Stimulated activated CD4-positive, alpha-beta T cell treated with anti-CD3 and anti-CD28 coated beads, Interleukin-1b, Interleukin-23, amount 100 ng/mL, for 24 hours (primary cell): ENCODE results near the gene EDN1.
"Not testable (repeated sequence)": the region's sequence is repeated elsewhere in the genome, so short reads cannot be mapped to it uniquely, and the experiment has no call there.

Experiments
- DNase-seq, 4 experiments: peaks; one replicate each; pipeline ENCODE4 v3.0.0-alpha.2; 2020; ENCODE audit warnings: low read depth in 4 of 4, low spot score in 1 of 4

EDN1 gene

DNA sequence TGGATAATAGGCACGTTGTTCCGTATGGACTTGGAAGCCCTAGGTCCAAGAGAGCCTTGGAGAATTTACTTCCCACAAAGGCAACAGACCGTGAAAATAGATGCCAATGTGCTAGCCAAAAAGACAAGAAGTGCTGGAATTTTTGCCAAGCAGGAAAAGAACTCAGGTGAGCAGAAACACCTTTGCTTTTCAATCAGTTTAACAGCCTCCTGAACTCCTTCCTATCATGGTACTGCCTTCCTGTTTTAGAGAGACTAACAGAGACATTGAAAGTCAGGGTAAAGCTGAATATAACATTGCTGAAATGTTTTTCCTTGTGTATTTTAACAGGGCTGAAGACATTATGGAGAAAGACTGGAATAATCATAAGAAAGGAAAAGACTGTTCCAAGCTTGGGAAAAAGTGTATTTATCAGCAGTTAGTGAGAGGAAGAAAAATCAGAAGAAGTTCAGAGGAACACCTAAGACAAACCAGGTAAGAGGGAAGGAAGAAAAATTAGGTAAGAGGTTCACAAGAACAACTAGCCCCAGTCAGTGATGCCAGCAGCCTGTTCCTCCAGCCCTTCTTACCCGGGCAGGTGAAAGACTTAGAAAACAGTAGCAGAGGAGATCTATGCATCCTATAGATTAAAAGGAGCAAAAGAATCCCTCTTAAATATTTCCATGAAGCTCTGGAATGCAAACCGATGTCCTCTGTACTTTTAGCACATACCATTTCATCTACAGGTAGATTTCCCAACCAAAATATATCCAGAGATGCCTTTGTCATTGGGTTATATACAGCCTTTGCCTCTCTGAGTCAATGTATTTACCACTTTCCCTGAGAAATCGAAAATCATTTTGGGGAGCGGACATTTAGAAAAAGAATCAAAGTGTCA is 4.0 kb downstream of the EDN1 start:
- no peak for DNase-seq

- DNase-seq: no peak
Measured at GRCh38 chr6:12294851-12295536, 4.8 kb downstream of the EDN1 start.

DNA sequence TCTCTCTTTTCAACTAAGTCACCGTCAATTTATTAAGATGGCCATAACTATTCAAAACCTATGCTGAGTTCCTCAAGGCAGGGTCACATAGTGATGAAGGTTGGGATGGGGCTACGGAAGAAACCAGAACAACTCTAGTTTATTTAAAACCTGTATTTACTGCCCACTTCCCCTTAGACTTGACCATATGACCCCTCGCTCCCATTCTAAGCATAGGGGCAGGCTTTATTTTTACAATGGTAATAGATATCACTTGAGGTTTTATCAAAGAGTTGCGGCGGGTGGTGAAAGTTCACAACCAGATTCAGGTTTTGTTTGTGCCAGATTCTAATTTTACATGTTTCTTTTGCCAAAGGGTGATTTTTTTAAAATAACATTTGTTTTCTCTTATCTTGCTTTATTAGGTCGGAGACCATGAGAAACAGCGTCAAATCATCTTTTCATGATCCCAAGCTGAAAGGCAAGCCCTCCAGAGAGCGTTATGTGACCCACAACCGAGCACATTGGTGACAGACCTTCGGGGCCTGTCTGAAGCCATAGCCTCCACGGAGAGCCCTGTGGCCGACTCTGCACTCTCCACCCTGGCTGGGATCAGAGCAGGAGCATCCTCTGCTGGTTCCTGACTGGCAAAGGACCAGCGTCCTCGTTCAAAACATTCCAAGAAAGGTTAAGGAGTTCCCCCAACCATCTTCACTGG is 5.5 kb downstream of the EDN1 start:
- DNase-seq: no peak

GRCh38 chr6:12296255-12296573 is 6.1 kb downstream of the EDN1 start:
- no peak for DNase-seq

GRCh38 chr6:12296604-12297003 is 6.4 kb downstream of the EDN1 start:
- DNase-seq: no peak

GRCh38 chr6:12297363-12298016 is 7.3 kb downstream of the EDN1 start:
- no peak for DNase-seq

GRCh38 chr6:12298017-12298978 is 8.1 kb downstream of the EDN1 start:
- no peak for DNase-seq

DNA sequence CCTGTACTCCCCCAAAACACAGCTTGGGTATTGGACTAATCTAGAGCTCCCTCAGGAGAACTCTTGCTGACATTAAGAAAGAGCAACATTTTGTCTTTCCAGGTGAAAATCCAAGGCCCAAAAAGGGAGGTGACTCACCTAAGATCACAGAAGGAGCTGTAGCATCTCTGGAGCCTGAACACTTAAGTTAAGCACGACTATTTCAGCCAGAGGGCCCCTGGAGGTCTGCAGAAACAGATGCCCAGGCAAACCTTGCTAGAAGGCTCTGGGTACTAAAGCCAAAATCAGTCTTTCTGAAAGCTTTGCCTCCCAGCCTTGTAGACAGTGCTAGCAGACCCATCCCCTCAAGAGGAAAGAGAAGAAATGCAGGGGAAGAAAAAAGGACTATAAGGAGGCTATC is 8.8 kb downstream of the EDN1 start:
- no peak for DNase-seq

GRCh38 chr6:12301018-12301417 is 10.9 kb downstream of the EDN1 start:
- DNase-seq: no peak

- no peak for DNase-seq
Measured at GRCh38 chr6:12304487-12304886, 14.3 kb downstream of the EDN1 start.

GRCh38 chr6:12309070-12309469 is 18.9 kb downstream of the EDN1 start:
- no peak for DNase-seq

GRCh38 chr6:12311106-12311505 is 20.9 kb downstream of the EDN1 start:
- no peak for DNase-seq

GRCh38 chr6:12312736-12313135 is 22.6 kb downstream of the EDN1 start:
- no peak for DNase-seq

DNA sequence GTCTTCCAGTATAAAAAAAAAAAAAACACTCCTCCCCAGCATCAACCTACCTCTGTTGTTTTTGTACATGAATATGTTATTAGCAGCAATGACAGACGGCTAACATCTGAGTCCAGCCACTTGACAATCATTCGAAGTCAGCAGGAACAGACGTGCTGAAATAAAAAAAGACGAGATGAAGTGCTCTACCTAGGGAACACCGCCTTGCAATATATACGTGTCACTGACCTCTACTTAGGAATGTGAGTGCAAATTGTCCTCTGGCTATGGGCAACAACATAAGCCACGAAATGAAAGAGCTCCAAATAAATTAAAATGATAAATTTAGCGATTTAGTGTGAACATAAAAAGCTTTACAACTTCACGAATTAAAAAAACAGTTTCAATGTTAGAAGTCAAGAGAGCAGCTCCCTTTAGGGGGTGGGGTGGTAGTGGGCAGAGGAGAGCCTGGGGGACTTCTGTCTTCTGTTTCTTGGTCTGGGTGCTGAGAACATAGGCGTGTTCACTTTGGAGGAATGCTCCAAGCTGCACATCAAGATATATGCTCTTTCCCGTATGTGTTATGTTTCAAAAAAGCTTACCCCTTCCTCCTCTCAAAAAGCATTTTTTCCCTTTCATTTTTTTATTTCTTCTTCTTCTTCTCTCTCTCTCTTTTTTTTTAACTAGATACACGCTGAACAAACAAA is 23.3 kb downstream of the EDN1 start:
- DNase-seq: no peak

DNA sequence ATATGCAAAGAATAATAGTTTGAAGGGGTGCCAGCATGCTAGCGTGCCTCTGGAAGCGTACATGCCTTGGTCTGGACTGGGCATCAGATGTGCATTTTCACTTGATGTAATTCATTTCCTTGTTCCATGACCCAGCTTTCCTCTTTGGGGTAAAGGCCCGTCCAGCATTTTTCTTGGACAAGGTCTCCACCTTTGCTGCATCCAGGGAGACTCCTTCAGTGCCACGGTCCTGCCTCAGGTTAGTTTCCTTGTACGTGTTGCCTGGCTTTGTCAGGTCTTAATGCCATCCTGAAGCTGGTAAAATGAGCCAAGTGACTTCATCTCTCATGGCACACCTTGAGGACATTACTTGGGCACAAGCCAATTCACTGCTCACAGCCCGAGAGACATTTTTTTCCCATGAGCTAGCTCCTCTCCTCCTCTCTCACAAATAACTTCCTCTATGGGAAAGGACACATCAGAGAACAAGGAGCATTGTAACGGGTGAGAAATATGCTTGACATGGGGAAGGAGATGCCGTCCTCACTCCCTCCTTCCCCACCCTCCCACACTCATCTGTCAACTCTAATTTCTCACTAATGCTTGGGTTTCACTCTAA is 23.9 kb downstream of the EDN1 start:
- DNase-seq: no peak

- DNase-seq: no peak
Measured at GRCh38 chr6:12314751-12315150, 24.6 kb downstream of the EDN1 start.

- no peak for DNase-seq
Measured at GRCh38 chr6:12315292-12316081, 25.3 kb downstream of the EDN1 start.

GRCh38 chr6:12318749-12319148 is 28.6 kb downstream of the EDN1 start:
- DNase-seq: no peak

DNA sequence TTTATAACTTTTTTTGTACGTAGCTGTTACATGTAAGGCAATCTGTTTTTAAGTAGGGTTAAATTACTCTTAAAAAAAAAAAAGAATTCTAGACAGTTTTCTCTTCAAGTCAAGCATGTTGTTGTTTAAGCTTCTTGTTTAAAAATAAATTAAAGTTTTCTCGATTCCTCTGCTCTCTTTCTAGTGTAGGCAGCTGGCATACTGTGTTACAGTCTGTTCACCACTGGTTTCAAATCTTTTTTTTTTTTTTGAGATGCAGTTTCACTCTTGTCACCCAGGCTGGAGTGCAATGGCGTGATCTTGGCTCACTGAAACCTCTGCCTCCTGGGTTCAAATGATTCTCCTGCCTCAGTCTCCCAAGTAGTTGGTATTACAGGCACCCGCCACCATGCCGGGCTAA is 29.9 kb downstream of the EDN1 start:
- DNase-seq: not testable (repeated sequence)
